Sigmoid colon (tissue), 7 donors: Measurements from ENCODE around the gene SYT5. TPM values are rescaled to one million over a fixed set of nuclear protein-coding genes. Genes with fewer than 3 reads are reported as not detected.

Experiments
- DNase-seq: peaks from one replicate; pipeline ENCODE4 v3.0.0-alpha.2; 2019
- H3K27ac ChIP-seq, 4 donors: fragments of 200-600 bp; sonication (generic); one replicate each; pipeline ENCODE4 v1.5.1; 2016 to 2019; ENCODE audit warnings: mild to moderate bottlenecking in 1 of 4
- H3K27me3 ChIP-seq, 3 donors: fragments of 200-600 bp; sonication (generic); one replicate each; pipeline ENCODE4 v1.5.1; 2019; ENCODE audit warnings: mild to moderate bottlenecking in 1 of 3
- H3K36me3 ChIP-seq, 4 donors: fragments of 200-600 bp; sonication (generic); one replicate each; pipeline ENCODE4 v1.5.1; 2016 to 2019
- H3K4me1 ChIP-seq, 4 donors: fragments of 200-600 bp; sonication (generic); one replicate each; pipeline ENCODE4 v1.5.1; 2017 to 2019
- H3K4me3 ChIP-seq, 4 donors: fragments of 200-600 bp; sonication (generic); one replicate each; pipeline ENCODE4 v1.5.1; 2017 to 2019; ENCODE audit warnings: mild to moderate bottlenecking in 2 of 4, moderate library complexity in 1 of 4
- H3K9me3 ChIP-seq, 4 donors: fragments of 200-600 bp in 3 of 4; sonication (generic) in 3 of 4; one replicate each; pipeline versions ENCODE4 v1.5.1 to v1.6.1; 2013 to 2019
- EP300 ChIP-seq, 4 donors: sonication (generic); formaldehyde crosslinking; IDR thresholded peaks; one replicate each; pipeline ENCODE4 v1.6.1; 2017; ENCODE audit warnings: antibody characterized with exemption in 4 of 4
- POLR2A ChIP-seq, 2 donors: fragments of 450-650 bp; IDR thresholded peaks; one replicate each; pipeline ENCODE4 v1.6.1; 2016; ENCODE audit warnings: antibody characterized with exemption in 2 of 2, mild to moderate bottlenecking in 2 of 2, moderate library complexity in 2 of 2
- POLR2AphosphoS5 ChIP-seq, 4 donors: sonication (generic); formaldehyde crosslinking; IDR thresholded peaks; one replicate each; pipeline ENCODE4 v1.6.1; 2017; ENCODE audit warnings: antibody characterized with exemption in 4 of 4
- WGBS, 2 donors: extraction: QIAGEN DNeasy Blood & Tissue Kit; methylation state at CpG; one replicate each; pipeline ENCODE4 v1.1.7; 2013; 5-methylcytosine and 5-hydroxymethylcytosine counted together
- intact Hi-C: fragments of 100-400 bp; cut with DNase I; formaldehyde crosslinking; loops from one replicate; pipeline ENCODE4 v1.15.1; 2023
- polyA plus RNA-seq, 3 donors: library from polyadenylated mRNA; stranded (reverse); fragments of 200-250 nt; gene quantifications; one replicate each; pipeline ENCODE4 v1.2.3, GENCODE V29; 2013
- total RNA-seq, 4 donors: library from RNA; depleted of rRNA; stranded (reverse); fragments of >200 nt; gene quantifications; one replicate each; pipeline ENCODE4 v1.1.0, GENCODE V29; 2016
- TF ChIP-seq, protein P1 (sequence below), 4 experiments: fragments of 450-650 bp in 3 of 4; fragments of 200-600 bp in 1 of 4; IDR thresholded peaks; one replicate each; pipeline ENCODE4 v1.5.1; 2016 to 2019; ENCODE audit warnings: antibody characterized with exemption in 4 of 4, mild to moderate bottlenecking in 3 of 4, moderate library complexity in 2 of 4
- donor health status: healthy with polysubstance abuse.
- donor health status: Bipolar disorder and iron deficiency.
- donor health status: healthy.

Gene SYT5
- total and polyA plus RNA-seq, 7 donors: 0.69 to 9.6 (median 1.9) TPM

- Histone ChIP-seq H3K36me3 (peaks cover 23 to 50% (median 33%) of the 10 kb centered on the region in 4 donors), H3K9me3 (no peaks in the 10 kb centered on the region), H3K27ac (peak overlapping the region in 3 of 4 donors; percentile 55 to 67 (median 56)), H3K27me3 (no peaks in the 10 kb centered on the region), H3K4me1 (peaks cover 0 to 24% (median 19%) of the 10 kb centered on the region in 4 donors), H3K4me3 (no peak overlapping the region)
- DNase-seq: no peak
- TF ChIP-seq POLR2A (IDR thresholded peaks at IDR 0.05) (no peak), POLR2AphosphoS5 (IDR thresholded peaks at IDR 0.05) (peak in 3 of 4 donors; percentile 29 to 78 (median 62)), EP300 (IDR thresholded peaks at IDR 0.05) (no peak)
- TF ChIP-seq, protein P1, sequence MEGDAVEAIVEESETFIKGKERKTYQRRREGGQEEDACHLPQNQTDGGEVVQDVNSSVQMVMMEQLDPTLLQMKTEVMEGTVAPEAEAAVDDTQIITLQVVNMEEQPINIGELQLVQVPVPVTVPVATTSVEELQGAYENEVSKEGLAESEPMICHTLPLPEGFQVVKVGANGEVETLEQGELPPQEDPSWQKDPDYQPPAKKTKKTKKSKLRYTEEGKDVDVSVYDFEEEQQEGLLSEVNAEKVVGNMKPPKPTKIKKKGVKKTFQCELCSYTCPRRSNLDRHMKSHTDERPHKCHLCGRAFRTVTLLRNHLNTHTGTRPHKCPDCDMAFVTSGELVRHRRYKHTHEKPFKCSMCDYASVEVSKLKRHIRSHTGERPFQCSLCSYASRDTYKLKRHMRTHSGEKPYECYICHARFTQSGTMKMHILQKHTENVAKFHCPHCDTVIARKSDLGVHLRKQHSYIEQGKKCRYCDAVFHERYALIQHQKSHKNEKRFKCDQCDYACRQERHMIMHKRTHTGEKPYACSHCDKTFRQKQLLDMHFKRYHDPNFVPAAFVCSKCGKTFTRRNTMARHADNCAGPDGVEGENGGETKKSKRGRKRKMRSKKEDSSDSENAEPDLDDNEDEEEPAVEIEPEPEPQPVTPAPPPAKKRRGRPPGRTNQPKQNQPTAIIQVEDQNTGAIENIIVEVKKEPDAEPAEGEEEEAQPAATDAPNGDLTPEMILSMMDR (IDR thresholded peaks at IDR 0.05): no peak
- intact Hi-C loops: no loop called here
- 77 to 88% methylated on average over 17 of the region's 17 CpGs for WGBS, 2 donors
Observed at GRCh38 chr19:55228015-55228391, 47.9 kb upstream of the SYT5 start.

DNA sequence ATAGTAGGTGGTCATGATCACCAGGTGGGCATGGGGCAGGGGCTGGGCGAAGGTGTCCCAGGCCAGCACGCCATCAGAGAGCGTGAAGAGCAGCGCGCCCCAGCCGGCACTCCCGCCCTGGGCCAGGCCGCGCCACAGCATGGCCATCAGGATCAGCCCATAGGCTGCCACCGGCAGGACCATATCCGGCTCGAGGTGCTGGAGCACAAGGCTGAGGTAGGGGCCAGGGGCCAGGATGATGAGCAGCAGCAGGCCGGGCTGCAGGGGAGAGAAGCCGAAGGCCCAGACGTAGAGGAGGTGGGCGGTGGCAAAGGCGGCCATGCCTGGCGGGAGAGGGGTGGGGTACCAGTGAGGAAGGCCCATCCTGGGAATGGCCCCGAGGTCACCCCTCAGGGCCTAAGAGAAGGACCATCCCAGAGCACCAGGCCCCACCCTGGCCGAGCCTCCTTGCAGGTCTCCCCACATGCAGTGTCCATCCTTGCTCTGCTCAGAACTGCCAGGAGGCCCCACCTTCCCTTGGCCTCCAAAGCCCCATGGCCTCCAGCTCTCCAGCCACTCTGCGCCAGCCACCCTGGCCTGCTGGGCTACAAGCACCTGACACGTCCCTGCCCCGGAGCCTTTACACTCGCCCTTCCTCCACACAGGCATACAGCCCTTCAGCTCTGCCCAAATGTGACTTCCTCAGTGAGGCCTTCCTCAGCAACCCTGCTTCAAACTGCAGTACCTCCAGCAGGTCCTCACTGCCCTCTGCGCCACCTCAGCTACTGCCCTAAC, 47.3 kb upstream of the SYT5 start:
- peak overlapping the region in 3 of 4 donors; percentile 55 to 67 (median 56) for H3K27ac ChIP-seq
- intact Hi-C loops: no loop called here
- no peaks in the 10 kb centered on the region for H3K9me3 ChIP-seq
- 91 to 93% methylated on average over 25 of the region's 25 CpGs for WGBS, 2 donors
- DNase-seq: no peak
- no peak overlapping the region for H3K4me3 ChIP-seq
- peaks cover 0 to 24% (median 19%) of the 10 kb centered on the region in 4 donors for H3K4me1 ChIP-seq
- TF ChIP-seq POLR2AphosphoS5 (IDR thresholded peaks at IDR 0.05) (no peak), POLR2A (IDR thresholded peaks at IDR 0.05) (no peak), EP300 (IDR thresholded peaks at IDR 0.05) (no peak)
- TF ChIP-seq, protein P1 (IDR thresholded peaks at IDR 0.05): no peak
- H3K36me3 ChIP-seq: peaks cover 22 to 45% (median 30%) of the 10 kb centered on the region in 4 donors
- no peaks in the 10 kb centered on the region for H3K27me3 ChIP-seq

GRCh38 chr19:55226788-55227187, 46.7 kb upstream of the SYT5 start:
- WGBS, 2 donors: 85 to 88% methylated on average over 18 of the region's 18 CpGs
- Histone ChIP-seq H3K4me1 (peaks cover 0 to 24% (median 19%) of the 10 kb centered on the region in 4 donors), H3K27ac (no peak overlapping the region), H3K27me3 (no peaks in the 10 kb centered on the region), H3K36me3 (peaks cover 15 to 38% (median 25%) of the 10 kb centered on the region in 4 donors), H3K4me3 (no peak overlapping the region), H3K9me3 (no peaks in the 10 kb centered on the region)
- DNase-seq: no peak
- intact Hi-C loops: no loop called here
- TF ChIP-seq, protein P1 (IDR thresholded peaks at IDR 0.05): no peak
- TF ChIP-seq EP300 (IDR thresholded peaks at IDR 0.05): no peak
- TF ChIP-seq POLR2AphosphoS5 (IDR thresholded peaks at IDR 0.05): no peak
- no peak for TF ChIP-seq POLR2A (IDR thresholded peaks at IDR 0.05)

DNA sequence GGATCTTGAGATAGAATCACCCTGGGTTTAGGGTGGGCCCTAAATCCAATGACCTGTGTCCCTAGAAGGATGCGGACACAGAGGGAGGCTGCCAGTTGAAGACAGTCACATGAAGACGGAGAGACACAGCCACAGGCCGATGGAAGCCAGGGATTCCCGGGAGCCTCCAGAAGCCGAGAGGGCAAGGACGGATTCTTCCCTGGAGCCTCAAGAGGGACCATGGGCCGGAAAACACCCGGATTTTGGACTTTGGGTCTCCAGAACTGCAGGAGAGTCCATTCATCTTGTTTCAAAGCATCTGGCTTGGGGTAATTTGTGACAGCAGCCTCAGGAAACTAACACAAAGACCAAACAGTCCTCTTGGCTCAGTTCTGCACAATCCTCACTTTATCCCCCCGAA, 46.2 kb upstream of the SYT5 start:
- Histone ChIP-seq H3K36me3 (peaks cover 10 to 33% (median 20%) of the 10 kb centered on the region in 4 donors), H3K4me3 (no peak overlapping the region), H3K9me3 (no peaks in the 10 kb centered on the region), H3K4me1 (peaks cover 0 to 24% (median 19%) of the 10 kb centered on the region in 4 donors), H3K27ac (no peak overlapping the region), H3K27me3 (no peaks in the 10 kb centered on the region)
- intact Hi-C loops: no loop called here
- WGBS, 2 donors: 81 to 87% methylated on average over 9 of the region's 9 CpGs
- TF ChIP-seq EP300 (IDR thresholded peaks at IDR 0.05) (no peak), POLR2A (IDR thresholded peaks at IDR 0.05) (no peak), POLR2AphosphoS5 (IDR thresholded peaks at IDR 0.05) (no peak)
- TF ChIP-seq, protein P1 (IDR thresholded peaks at IDR 0.05): no peak
- no peak for DNase-seq
